Measurements from ENCODE around the gene CENPL.
"Not testable (repeated sequence)": the region's sequence is repeated elsewhere in the genome, so short reads cannot be mapped to it uniquely, and the experiment has no call there.

The CENPL gene

GRCh38 chr1:173856903-173857302 lies 32.2 kb upstream of the CENPL start:
- no peak for DNase-seq

GRCh38 chr1:173856014-173856413 lies 31.3 kb upstream of the CENPL start:
- DNase-seq, result no peak

DNA sequence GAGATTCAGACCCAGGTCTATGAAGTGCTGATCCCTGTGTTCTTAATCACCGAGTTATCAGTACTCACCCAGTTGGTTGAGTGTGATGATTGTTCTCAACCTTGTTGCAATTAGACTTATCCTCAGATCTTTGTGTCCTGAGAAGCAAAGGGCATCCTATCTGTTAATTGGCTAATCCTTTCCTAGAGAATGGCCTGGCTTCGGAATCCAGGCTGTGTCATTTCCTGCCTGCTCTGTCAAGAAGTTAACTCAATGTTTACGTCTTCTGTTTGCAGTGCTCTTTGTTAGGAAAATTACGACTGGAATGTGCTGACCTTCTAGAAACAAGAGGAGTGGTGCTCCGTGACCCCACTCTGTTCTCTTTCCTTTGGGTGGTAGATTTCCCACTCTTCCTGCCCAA lies 28.4 kb upstream of the CENPL start:
- peak; percentile 62 for DNase-seq

- DNase-seq, result no peak
Observed at GRCh38 chr1:173852105-173852504, 27.4 kb upstream of the CENPL start.

- no peak for DNase-seq
Observed at GRCh38 chr1:173832748-173833147, 8.1 kb upstream of the CENPL start.

DNA sequence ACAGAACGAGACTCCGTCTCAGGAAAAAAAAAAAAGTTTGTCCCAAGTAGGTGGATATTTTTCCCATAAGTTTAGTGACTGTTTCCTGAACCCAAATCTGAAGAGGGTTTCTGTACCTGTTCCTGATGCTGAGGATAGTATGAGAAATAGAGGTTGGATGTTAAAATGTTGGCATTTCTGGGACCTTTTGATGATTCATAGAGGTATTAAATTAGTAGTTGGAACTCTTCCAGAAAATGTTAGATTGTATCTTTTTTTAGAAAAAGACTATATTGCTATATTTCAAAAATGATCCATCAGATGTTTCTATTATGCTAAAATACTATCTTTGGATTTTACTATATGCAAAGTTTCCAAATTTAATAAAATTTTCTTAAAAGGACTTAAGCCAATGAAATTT lies 2.9 kb upstream of the CENPL start:
- DNase-seq, result no peak

DNA sequence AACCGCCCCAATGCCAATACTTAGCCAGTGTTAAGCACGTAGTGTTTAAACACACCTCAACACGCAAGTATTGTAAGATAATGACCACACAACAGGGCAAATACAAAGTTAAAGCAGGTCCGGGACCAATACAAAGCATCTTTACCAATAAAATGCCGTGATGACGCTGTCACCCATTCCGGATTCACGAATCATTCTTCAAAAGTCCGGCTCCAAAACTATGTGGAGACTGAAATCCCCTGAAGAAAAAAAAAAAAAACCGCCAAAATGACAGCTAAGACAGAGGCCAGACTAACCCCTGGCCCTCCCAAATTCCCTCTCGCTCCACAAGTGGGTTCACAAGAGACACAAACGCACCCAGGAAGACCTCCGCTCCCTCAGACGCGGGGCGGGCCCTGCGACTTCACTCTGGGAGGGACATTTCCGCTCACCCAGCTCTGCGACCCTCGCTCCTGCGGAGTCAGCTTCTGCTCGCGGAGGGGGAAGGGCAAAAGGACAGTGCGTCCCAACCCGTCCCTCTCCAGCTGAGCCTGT lies 835 bp downstream of the CENPL start:
- no peak for DNase-seq

DNA sequence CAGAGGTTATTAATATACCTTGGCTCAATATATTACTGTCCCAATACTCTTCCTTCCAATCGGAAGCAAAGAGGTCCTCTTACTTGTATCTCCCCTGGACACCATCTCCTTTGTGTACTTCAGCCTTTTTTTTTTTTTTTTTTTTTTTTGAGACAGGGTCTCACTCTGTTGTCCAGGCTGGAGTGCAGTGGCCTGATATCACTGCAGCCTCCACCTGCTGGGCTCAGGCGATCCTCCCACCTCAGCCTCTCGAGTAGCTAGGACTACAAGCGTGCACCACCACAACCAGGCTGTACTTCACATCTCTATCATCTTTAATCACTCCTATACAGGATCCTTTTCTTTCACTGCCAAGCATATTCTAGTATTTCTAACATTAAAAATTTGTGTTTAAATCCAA lies 3.0 kb downstream of the CENPL start:
- DNase-seq, result no peak

GRCh38 chr1:173818459-173818858 lies 6.2 kb downstream of the CENPL start:
- DNase-seq, result no peak

- not testable (repeated sequence) for DNase-seq
Observed at GRCh38 chr1:173813654-173814053, 11.0 kb downstream of the CENPL start.

- no peak for DNase-seq
Observed at GRCh38 chr1:173802961-173803360, 21.7 kb downstream of the CENPL start.

- DNase-seq, result not testable (repeated sequence)
Observed at GRCh38 chr1:173799995-173800394, 24.7 kb downstream of the CENPL start.

- DNase-seq, result no peak
Observed at GRCh38 chr1:173798078-173798477, 26.6 kb downstream of the CENPL start.

GRCh38 chr1:173789841-173790240 lies 34.8 kb downstream of the CENPL start:
- DNase-seq, result no peak

DNA sequence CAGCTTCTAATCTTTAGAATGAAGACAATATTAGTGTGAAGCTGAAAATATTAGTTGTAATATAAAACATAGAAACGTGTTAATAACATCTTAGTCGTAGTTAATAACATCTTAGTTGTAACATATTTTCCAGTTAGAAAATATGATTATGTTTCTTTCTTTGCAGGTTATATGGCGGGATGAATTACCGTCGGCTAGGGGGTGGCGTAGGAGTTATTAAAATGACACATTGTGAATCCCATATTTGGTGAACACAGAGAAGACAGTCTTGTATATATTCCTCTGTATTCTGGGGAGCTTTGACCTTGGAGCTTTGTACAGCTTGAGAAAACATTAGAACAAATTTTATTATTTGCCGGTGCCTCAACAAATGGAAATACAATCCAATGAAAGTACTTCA lies 39.7 kb downstream of the CENPL start:
- no peak for DNase-seq

GRCh38 chr1:173779936-173780335 lies 44.7 kb downstream of the CENPL start:
- DNase-seq, result peak; percentile 22

- no peak for DNase-seq
Observed at GRCh38 chr1:173775578-173776226, 49.0 kb downstream of the CENPL start.

- DNase-seq, result no peak
Observed at GRCh38 chr1:173771560-173771959, 53.1 kb downstream of the CENPL start.

DNA sequence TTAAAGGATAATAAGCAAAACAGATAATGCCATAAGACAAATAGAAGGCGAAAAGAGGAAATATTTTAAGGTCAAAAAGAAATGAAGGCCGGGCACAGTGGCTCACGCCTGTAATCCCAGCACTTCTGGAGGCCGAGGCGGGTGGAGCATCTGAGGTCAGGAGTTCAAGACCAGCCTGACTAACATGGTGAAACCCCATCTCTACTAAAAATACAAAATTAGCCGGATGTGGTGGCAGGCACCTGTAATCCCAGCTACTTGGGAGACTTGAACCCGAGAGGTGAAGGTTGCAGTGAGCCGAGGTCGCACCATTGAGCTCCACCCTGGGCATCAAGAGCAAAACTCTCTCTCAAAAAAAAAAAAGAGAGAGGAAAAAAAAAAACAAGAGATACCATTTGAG lies 54.4 kb downstream of the CENPL start:
- DNase-seq, result not testable (repeated sequence)

- no peak for DNase-seq
Observed at GRCh38 chr1:173768827-173769226, 55.9 kb downstream of the CENPL start.

- DNase-seq, result no peak
Observed at GRCh38 chr1:173768206-173768605, 56.5 kb downstream of the CENPL start.

- not testable (repeated sequence) for DNase-seq
Observed at GRCh38 chr1:173764331-173764730, 60.4 kb downstream of the CENPL start.

GRCh38 chr1:173758980-173759379 lies 65.7 kb downstream of the CENPL start:
- no peak for DNase-seq

DNA sequence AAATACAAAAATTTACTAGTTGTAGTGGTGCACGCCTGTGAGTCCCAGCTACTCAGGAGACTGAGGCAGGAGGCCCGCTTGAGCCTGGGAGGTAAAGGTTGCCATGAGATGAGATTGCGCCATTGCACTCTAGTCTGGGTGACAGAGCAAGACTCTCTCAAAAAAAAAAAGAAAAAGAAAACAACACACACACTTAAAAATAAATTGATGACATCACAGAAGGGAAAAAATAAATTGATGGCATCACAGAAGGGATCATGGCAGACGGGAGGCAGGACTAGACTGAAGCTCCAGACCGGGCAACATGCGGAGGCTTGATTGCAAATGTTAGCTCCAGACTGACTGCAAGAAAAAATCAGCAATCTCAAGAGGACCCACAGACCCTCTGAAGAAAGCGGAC lies 66.6 kb downstream of the CENPL start:
- DNase-seq, result no peak

GRCh38 chr1:173757666-173758065 lies 67.0 kb downstream of the CENPL start:
- no peak for DNase-seq

Data from fibroblast of skin of right biceps (primary cell).